Measurements from ENCODE around the gene CLEC4A. TPM values are rescaled to one million over a fixed set of nuclear protein-coding genes. Genes with fewer than 3 reads are reported as not detected.
A peak's percentile ranks its signal among the peaks of the same experiment; 100 is the strongest.
"Not testable (repeated sequence)": the region's sequence is repeated elsewhere in the genome, so short reads cannot be mapped to it uniquely, and the experiment has no call there.

Gene CLEC4A
- total RNA-seq, result 1 to 10 TPM; 1.4 to 2.7 TPM
- total RNA-seq, result 0.23 reads per million in 2 donors

DNA sequence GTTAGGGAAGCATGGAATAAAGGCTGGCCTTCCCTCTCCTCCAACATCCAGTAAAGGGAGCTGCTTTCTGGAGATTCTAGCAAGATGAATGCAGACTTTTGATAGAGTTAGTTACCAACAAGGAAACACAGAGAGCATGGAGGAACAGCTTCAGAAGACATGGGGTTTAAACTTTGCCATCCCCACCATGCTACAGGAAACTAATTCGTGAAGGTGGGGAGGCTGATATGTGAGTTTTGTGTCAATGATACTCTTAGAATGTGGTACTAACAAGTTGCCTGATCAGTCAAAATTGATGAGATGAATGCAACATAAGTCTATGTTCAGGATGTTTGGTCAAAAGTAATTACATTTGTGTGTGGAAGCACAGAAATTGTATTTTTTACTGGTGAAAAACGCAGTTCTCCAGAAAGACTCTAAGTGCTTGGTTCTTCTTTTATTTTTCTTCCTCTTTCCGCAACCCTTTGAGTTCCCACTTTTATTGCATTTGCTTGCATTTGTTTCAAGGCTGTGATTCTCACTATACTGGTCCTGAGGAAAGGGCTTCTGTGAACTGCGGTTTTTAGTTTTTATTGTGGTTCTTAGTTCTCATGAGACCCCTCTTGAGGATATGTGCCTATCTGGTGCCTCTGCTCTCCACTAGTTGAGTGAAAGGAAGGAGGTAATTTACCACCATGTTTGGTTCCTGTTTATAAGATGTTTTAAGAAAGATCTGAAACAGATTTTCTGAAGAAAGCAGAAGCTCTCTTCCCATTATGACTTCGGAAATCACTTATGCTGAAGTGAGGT lies at the start of gene CLEC4A:
Gene CLEC4A, plus strand, starts transcription at position 494 of the 789 bp plus-strand sequence. Its CDS starts 262 bp downstream, at position 756.
- H3K9me3 ChIP-seq (ENCODE audit: control insufficient read depth, low read length, poor library complexity, severe bottlenecking), result no peaks in the 10 kb centered on the region
- ATAC-seq (peak; percentile 21), DNase-seq (no peak)
- Mint-ChIP-seq H3K4me3 (peak within 1 kb of the TSS; percentile 28), H3K27me3 (no peaks in the 10 kb centered on the region), H3K4me1 (peaks cover 23% of the 10 kb centered on the region), H3K27ac (peak within 1 kb of the TSS; percentile 57), H3K36me3 (ENCODE audit: low read depth) (peaks cover 26% of the 10 kb centered on the region)

GRCh38 chr12:8075935-8076334 lies 47.5 kb upstream of the CLEC4A start:
- no peak overlapping the region for H3K27ac Mint-ChIP-seq
- peaks cover 17% of the 10 kb centered on the region for H3K4me1 Mint-ChIP-seq
- H3K36me3 Mint-ChIP-seq (ENCODE audit: low read depth), result no peaks in the 10 kb centered on the region
- DNase-seq, result no peak
- no peaks in the 10 kb centered on the region for H3K9me3 ChIP-seq (ENCODE audit: control insufficient read depth, low read length, poor library complexity, severe bottlenecking)
- no peaks in the 10 kb centered on the region for H3K27me3 Mint-ChIP-seq
- no peak overlapping the region for H3K4me3 Mint-ChIP-seq
- ATAC-seq, result no peak

DNA sequence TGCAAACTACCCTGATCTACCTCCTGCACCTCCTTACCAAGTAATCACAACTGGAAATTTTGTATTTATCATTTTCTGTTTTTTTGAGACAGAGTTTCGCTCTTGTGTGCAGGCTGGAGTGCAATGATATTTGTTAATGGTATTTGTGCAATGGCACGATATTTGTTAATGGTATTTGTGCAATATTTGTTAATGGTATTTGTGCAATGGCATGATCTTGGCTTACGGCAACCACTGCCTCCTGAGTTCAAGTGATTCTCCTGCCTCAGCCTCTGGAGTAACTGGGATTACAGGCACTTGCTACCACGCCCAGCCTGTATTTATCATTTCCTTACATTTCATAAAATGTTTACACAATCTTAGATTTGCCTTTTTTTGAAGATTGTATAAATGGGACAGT lies 47.1 kb upstream of the CLEC4A start:
- no peak for ATAC-seq
- no peak for DNase-seq
- Mint-ChIP-seq H3K27me3 (no peaks in the 10 kb centered on the region), H3K4me3 (no peak overlapping the region), H3K36me3 (ENCODE audit: low read depth) (no peaks in the 10 kb centered on the region), H3K27ac (no peak overlapping the region), H3K4me1 (peaks cover 20% of the 10 kb centered on the region)
- no peaks in the 10 kb centered on the region for H3K9me3 ChIP-seq (ENCODE audit: control insufficient read depth, low read length, poor library complexity, severe bottlenecking)

- H3K9me3 ChIP-seq (ENCODE audit: control insufficient read depth, low read length, poor library complexity, severe bottlenecking), result no peaks in the 10 kb centered on the region
- Mint-ChIP-seq H3K36me3 (ENCODE audit: low read depth) (no peaks in the 10 kb centered on the region), H3K27ac (no peak overlapping the region), H3K27me3 (no peaks in the 10 kb centered on the region), H3K4me3 (no peak overlapping the region), H3K4me1 (peaks cover 21% of the 10 kb centered on the region)
- ATAC-seq (no peak), DNase-seq (no peak)
These were observed 46.2 kb upstream of the CLEC4A start for GRCh38 chr12:8077207-8077606.

DNA sequence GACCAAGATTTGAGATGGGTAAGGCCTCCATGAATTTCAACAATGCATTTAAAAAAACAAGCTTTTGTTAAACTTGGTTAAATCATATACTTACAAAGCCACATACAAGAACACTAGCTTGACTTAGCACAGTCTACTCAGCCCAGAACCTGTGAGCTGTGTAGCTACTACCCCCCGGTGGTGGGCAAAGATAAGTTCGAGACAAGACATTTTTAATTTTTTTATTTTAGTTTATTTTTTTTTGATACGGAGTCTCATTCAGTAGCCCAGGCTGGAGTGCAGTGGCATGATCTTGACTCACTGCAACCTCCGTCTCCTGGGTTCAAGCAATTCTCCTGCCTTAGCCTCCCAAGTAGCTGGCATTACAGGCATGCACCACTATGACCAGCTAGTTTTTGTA lies 45.0 kb upstream of the CLEC4A start:
- DNase-seq (peak; percentile 24 to 50 (median 45)), ATAC-seq (peak; percentile 18)
- Mint-ChIP-seq H3K27ac (peak overlapping the region; percentile 100), H3K4me3 (no peak overlapping the region), H3K36me3 (ENCODE audit: low read depth) (peaks cover 4% of the 10 kb centered on the region), H3K4me1 (peaks cover 29% of the 10 kb centered on the region), H3K27me3 (no peaks in the 10 kb centered on the region)
- H3K9me3 ChIP-seq (ENCODE audit: control insufficient read depth, low read length, poor library complexity, severe bottlenecking), result no peaks in the 10 kb centered on the region

GRCh38 chr12:8078916-8079315 lies 44.5 kb upstream of the CLEC4A start:
- no peak overlapping the region for H3K4me3 Mint-ChIP-seq
- no peak for ATAC-seq
- H3K27me3 Mint-ChIP-seq, result no peaks in the 10 kb centered on the region
- H3K27ac Mint-ChIP-seq, result peak overlapping the region; percentile 100
- no peaks in the 10 kb centered on the region for H3K9me3 ChIP-seq (ENCODE audit: control insufficient read depth, low read length, poor library complexity, severe bottlenecking)
- peaks cover 31% of the 10 kb centered on the region for H3K4me1 Mint-ChIP-seq
- no peak for DNase-seq
- peaks cover 4% of the 10 kb centered on the region for H3K36me3 Mint-ChIP-seq (ENCODE audit: low read depth)

DNA sequence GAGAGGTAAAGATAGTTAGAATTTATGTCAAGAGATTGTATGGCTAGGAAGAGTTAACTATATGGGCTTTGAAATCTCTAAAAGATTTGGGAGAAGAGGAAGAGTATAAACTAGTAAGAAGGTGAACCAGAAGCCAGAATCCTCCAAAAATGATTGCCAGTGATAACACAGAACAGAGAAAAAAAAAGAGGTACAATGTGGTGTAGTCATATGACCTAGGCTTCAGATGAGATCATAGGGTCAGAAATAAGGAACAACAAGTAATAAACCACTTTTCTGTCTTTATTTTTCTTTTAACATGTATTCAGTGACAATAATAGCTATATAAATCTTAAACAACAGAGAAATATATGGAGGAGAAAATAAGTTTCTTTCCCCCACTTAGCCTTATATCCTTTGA lies 43.3 kb upstream of the CLEC4A start:
- H3K36me3 Mint-ChIP-seq (ENCODE audit: low read depth), result peaks cover 4% of the 10 kb centered on the region
- H3K4me1 Mint-ChIP-seq, result peaks cover 40% of the 10 kb centered on the region
- H3K27ac Mint-ChIP-seq, result peak overlapping the region; percentile 100
- H3K27me3 Mint-ChIP-seq, result no peaks in the 10 kb centered on the region
- ATAC-seq, result no peak
- H3K4me3 Mint-ChIP-seq, result peak overlapping the region; percentile 64
- no peak for DNase-seq
- no peaks in the 10 kb centered on the region for H3K9me3 ChIP-seq (ENCODE audit: control insufficient read depth, low read length, poor library complexity, severe bottlenecking)

GRCh38 chr12:8081251-8081920 lies 42.0 kb upstream of the CLEC4A start:
- no peak for ATAC-seq
- Mint-ChIP-seq H3K27ac (peak overlapping the region; percentile 100), H3K36me3 (ENCODE audit: low read depth) (peaks cover 6% of the 10 kb centered on the region), H3K4me1 (peaks cover 43% of the 10 kb centered on the region), H3K27me3 (no peaks in the 10 kb centered on the region), H3K4me3 (peak overlapping the region; percentile 99)
- no peaks in the 10 kb centered on the region for H3K9me3 ChIP-seq (ENCODE audit: control insufficient read depth, low read length, poor library complexity, severe bottlenecking)
- no peak for DNase-seq

GRCh38 chr12:8082808-8083100 lies 40.7 kb upstream of the CLEC4A start:
- peak overlapping the region; percentile 99 for H3K4me3 Mint-ChIP-seq
- H3K4me1 Mint-ChIP-seq, result peaks cover 47% of the 10 kb centered on the region
- H3K36me3 Mint-ChIP-seq (ENCODE audit: low read depth), result peaks cover 6% of the 10 kb centered on the region
- H3K27ac Mint-ChIP-seq, result peak overlapping the region; percentile 100
- DNase-seq, result no peak
- no peak for ATAC-seq
- H3K27me3 Mint-ChIP-seq, result no peaks in the 10 kb centered on the region
- no peaks in the 10 kb centered on the region for H3K9me3 ChIP-seq (ENCODE audit: control insufficient read depth, low read length, poor library complexity, severe bottlenecking)

GRCh38 chr12:8084351-8084750 lies 39.1 kb upstream of the CLEC4A start:
- peak overlapping the region; percentile 100 for H3K27ac Mint-ChIP-seq
- not testable (repeated sequence) for DNase-seq; H3K27me3 Mint-ChIP-seq; ATAC-seq; H3K9me3 ChIP-seq (ENCODE audit: control insufficient read depth, low read length, poor library complexity, severe bottlenecking)
- peaks cover 11% of the 10 kb centered on the region for H3K36me3 Mint-ChIP-seq (ENCODE audit: low read depth)
- H3K4me3 Mint-ChIP-seq, result peak overlapping the region; percentile 99
- H3K4me1 Mint-ChIP-seq, result peaks cover 52% of the 10 kb centered on the region

DNA sequence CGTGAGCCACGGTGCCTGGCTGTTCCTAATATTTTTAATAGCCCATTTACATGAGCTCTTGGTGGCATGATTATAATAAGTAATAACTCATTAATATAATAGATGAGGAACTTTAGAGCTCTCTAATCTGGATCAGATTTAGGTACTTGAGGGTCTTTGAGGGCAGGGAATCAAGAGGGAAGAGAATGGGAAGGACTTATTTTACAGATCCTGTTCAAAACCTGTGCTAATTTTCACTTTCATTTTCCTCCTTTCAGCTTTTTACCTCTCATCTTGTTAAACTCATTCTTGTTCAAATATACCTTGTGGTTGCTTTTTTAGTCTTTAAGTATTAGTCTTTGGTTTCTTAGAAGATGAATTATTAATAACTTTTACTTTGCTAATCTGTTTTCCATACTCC lies 35.8 kb upstream of the CLEC4A start:
- Mint-ChIP-seq H3K36me3 (ENCODE audit: low read depth) (peaks cover 12% of the 10 kb centered on the region), H3K27me3 (no peaks in the 10 kb centered on the region), H3K4me1 (peaks cover 38% of the 10 kb centered on the region), H3K4me3 (peak overlapping the region; percentile 92), H3K27ac (peak overlapping the region; percentile 100)
- ATAC-seq, result no peak
- DNase-seq, result no peak
- H3K9me3 ChIP-seq (ENCODE audit: control insufficient read depth, low read length, poor library complexity, severe bottlenecking), result no peaks in the 10 kb centered on the region

- no peaks in the 10 kb centered on the region for H3K9me3 ChIP-seq (ENCODE audit: control insufficient read depth, low read length, poor library complexity, severe bottlenecking)
- Mint-ChIP-seq H3K4me3 (peak overlapping the region; percentile 92), H3K27ac (peak overlapping the region; percentile 100), H3K27me3 (no peaks in the 10 kb centered on the region), H3K4me1 (peaks cover 35% of the 10 kb centered on the region), H3K36me3 (ENCODE audit: low read depth) (peaks cover 13% of the 10 kb centered on the region)
- peak; percentile 95 for ATAC-seq
- peak in 1 of 3 donors; percentile 16 for DNase-seq
These were observed 34.8 kb upstream of the CLEC4A start for GRCh38 chr12:8088574-8088973.

DNA sequence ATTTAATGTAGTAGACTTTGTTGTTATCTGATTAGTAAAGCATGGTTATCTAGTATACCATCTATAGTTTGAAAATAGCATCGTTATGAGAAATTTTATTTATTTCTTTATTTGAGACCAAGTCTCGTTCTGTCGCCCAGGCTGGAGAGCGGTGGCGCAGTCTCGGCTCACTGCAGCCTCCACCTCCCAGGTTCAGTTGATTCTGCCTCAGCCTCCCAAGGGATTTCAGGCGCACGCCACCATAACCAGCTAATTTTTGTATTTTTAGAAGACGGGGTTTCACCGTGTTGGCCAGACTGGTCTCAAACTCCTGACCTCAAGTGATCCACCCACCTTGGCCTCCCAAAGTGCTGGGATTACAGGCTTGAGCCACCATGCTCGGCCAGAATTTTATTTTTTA lies 34.1 kb upstream of the CLEC4A start:
- Mint-ChIP-seq H3K4me3 (peak overlapping the region; percentile 92), H3K4me1 (peaks cover 30% of the 10 kb centered on the region), H3K27ac (peak overlapping the region; percentile 100), H3K36me3 (ENCODE audit: low read depth) (peaks cover 13% of the 10 kb centered on the region)
- ATAC-seq; H3K27me3 Mint-ChIP-seq; DNase-seq; H3K9me3 ChIP-seq (ENCODE audit: control insufficient read depth, low read length, poor library complexity, severe bottlenecking): not testable (repeated sequence)

All from T-helper 17 cell (primary cell).